Right lung (tissue), 5 donors: ENCODE measurements around the gene METTL25. TPM values are rescaled to one million over a fixed set of nuclear protein-coding genes. Genes with fewer than 3 reads are reported as not detected.
A peak's percentile ranks its signal among the peaks of the same experiment; 100 is the strongest.

Experiments used
- DNase-seq, 2 donors: peaks; one replicate each; pipeline ENCODE4 v3.0.0-alpha.2; 2013
- polyA plus RNA-seq, 5 donors: library from polyadenylated mRNA; unstranded; fragments of 120-200 nt; gene quantifications; one replicate each; pipeline versions ENCODE4 v1.2.1 to v1.2.3, GENCODE V29; 2013; ENCODE audit warnings: inconsistent platforms in 1 of 5, low replicate concordance in 1 of 5; ENCODE audit not compliant: insufficient read length in 5 of 5, insufficient read depth in 1 of 5

METTL25 gene
- polyA plus RNA-seq, 5 donors, result 11.9 to 14.8 (median 14.1) TPM

DNA sequence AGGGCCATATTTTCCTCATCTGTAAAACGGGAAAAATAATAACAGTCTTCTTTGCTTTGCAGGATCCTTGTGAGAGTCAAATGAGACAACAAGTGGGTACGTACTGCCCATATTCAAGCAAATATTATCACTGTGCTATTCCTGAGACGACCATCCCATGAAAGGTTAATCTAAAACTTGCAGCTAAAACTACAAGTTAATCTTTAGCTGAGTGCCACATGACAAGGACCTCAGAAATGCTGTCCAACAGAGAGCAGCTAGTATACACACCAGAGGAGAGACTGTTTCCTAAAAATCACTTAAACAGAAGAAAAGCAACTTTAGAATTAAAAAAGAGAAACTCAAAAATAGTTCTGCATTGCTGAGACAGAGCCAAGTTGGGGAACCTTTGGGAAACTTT, 165.7 kb downstream of the METTL25 start:
- no peak for DNase-seq

DNA sequence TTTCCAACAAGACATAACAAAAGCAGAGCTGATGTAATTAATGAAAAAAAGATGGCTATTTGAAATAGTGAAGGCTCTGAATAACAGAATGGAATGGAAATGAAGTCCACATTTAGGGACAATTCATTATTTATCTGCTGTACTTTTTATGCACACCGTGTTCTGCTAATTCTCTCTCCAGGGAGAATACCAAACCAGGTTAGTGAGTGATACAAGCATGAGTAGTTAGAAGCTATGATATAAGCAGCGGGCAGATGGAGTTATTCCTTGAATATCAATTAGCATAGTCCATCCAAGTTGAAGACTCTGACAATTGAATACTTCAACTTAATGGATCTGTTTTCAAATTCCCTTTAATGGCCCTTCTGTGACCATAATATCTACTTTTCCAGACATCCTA, 166.3 kb downstream of the METTL25 start:
- DNase-seq, result no peak

DNA sequence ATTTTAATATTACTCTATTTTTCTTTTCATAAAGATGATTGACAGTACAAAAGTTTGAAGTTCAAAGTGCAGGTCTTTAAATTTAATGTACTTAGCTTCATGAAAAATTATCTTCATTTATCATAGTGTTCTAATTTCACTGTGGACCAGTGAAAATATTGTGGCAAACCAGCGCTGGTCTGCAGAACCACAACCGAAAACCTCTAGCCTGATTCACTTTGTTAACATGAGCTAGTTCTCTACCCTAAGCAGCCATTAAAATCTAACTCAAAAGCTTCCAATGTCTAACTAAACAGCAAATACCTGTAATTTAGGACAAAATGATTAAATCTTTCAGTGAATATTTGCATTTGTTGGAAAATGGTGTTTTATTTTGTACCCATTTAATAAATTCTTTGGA, 167.3 kb downstream of the METTL25 start:
- no peak for DNase-seq

DNA sequence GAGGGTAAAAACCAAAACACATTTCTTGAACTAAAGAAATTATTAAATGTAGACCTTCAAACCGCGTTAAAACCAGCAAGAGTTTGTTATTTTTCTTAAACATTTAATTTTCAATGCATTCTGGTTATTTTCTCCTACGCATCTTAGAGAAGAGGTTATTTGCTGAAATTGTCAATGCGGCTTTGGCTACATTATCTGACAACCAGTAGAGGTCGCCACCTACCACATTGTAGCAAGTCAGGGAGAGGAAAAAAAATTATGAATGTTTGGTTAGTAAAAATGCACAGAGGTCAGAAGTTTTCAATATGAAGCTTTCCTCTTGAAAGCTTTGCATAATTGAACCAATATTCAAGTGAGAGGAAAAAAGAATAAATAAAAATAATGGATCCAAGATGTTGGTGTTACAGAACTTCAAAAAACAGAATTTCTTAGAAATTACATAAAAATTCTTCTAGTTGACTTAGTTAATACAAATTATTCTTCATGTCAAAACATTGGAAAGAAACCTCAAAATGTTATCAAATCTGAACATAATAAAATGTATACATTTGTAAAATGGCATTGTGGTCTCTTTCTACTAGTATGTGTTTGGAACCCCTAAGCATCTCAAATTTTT, 168.9 kb downstream of the METTL25 start:
- DNase-seq, result peak; percentile 45 to 55

Other genes with a start within 250 kb of the METTL25 start
- gene CCDC59, start 142 bp upstream of the METTL25 start, polyA plus RNA-seq, result 10 to 100 TPM; 45.8 to 60.7 (median 50.1) TPM